WTC11 (cell line): ENCODE measurements around the gene C7. TPM values are rescaled to one million over a fixed set of nuclear protein-coding genes. Genes with fewer than 3 reads are reported as not detected.

ENCODE experiments used
- ATAC-seq: fragments of 200-7000 bp; cut with Tn5 transposase; 2 replicates; pipeline ENCODE4 v1.10.0; 2021; ENCODE audit warnings: mild to moderate bottlenecking, moderate library complexity
- CTCF ChIA-PET: fragments of 300-600 bp; sonication (Branson Sonifier 250); formaldehyde crosslinking; loops from one replicate; lab custom pipeline; 2021; ENCODE audit warnings: antibody characterized with exemption; lab: Charles Lee
- POLR2A ChIA-PET: fragments of 350-600 bp; sonication (Branson Sonifier 250); formaldehyde crosslinking; loops from one replicate; lab custom pipeline; 2021; ENCODE audit warnings: antibody characterized with exemption; lab: Charles Lee
- DNase-seq: peaks from one replicate; pipeline ENCODE4 v3.0.0; 2021; ENCODE audit warnings: low spot score
- H3K27ac Mint-ChIP-seq: 2 replicates; pipeline ENCODE4 v1.8.0; 2021; ENCODE audit warnings: mixed read lengths
- H3K27me3 Mint-ChIP-seq: 2 replicates; pipeline ENCODE4 v1.8.0; 2021; ENCODE audit warnings: low read depth, mild to moderate bottlenecking, moderate library complexity, mixed read lengths
- H3K36me3 Mint-ChIP-seq: 2 replicates; pipeline ENCODE4 v1.8.0; 2021; ENCODE audit warnings: mixed read lengths
- H3K4me1 Mint-ChIP-seq: 2 replicates; pipeline ENCODE4 v1.8.0; 2022; ENCODE audit warnings: mixed read lengths
- H3K4me3 Mint-ChIP-seq: 2 replicates; pipeline ENCODE4 v1.8.0; 2021; ENCODE audit warnings: mild to moderate bottlenecking, moderate library complexity, mixed read lengths
- H3K9me3 Mint-ChIP-seq: 2 replicates; pipeline ENCODE4 v1.8.0; 2021; ENCODE audit warnings: mixed read lengths
- E2F1 ChIP-seq: sonication (generic); formaldehyde crosslinking; IDR thresholded peaks from 2 replicates; pipeline ENCODE4 v1.8.0; 2022; ENCODE audit warnings: mild to moderate bottlenecking, missing genetic modification reagents
- EMX1 ChIP-seq: fragments of 250-450 bp; sonication (Bioruptor Pico); IDR thresholded peaks from 2 replicates; pipeline ENCODE4 v1.8.0; 2021; ENCODE audit warnings: mild to moderate bottlenecking
- NFATC4 ChIP-seq: fragments of 250-450 bp; sonication (Bioruptor Pico); IDR thresholded peaks from 2 replicates; pipeline ENCODE4 v1.9.0; 2021; ENCODE audit warnings: mild to moderate bottlenecking
- RORB ChIP-seq: fragments of 250-450 bp; sonication (Bioruptor Pico); IDR thresholded peaks from 2 replicates; pipeline ENCODE4 v1.9.0; 2021; ENCODE audit warnings: mild to moderate bottlenecking
- total RNA-seq: library from RNA; stranded (reverse); gene quantifications from 3 replicates; pipeline ENCODE4 v1.2.3, GENCODE V29; 2021
- TF ChIP-seq, protein P1 (sequence below): sonication (generic); formaldehyde crosslinking; IDR thresholded peaks from 2 replicates; pipeline ENCODE4 v1.8.1; 2023; ENCODE audit warnings: mild to moderate bottlenecking, moderate library complexity, missing genetic modification reagents
- TF ChIP-seq, protein P2 (sequence below): fragments of 250-450 bp; sonication (Bioruptor Pico); IDR thresholded peaks from 2 replicates; pipeline ENCODE4 v1.9.0; 2021; ENCODE audit warnings: mild to moderate bottlenecking, borderline replicate concordance
- TF ChIP-seq, protein P3 (sequence below): sonication (generic); formaldehyde crosslinking; IDR thresholded peaks from 2 replicates; pipeline ENCODE4 v1.8.1; 2022; ENCODE audit warnings: low read depth, missing genetic modification reagents, borderline replicate concordance

Gene C7
- total RNA-seq, 1 experiment from 2014 or later: 4.5 TPM

DNA sequence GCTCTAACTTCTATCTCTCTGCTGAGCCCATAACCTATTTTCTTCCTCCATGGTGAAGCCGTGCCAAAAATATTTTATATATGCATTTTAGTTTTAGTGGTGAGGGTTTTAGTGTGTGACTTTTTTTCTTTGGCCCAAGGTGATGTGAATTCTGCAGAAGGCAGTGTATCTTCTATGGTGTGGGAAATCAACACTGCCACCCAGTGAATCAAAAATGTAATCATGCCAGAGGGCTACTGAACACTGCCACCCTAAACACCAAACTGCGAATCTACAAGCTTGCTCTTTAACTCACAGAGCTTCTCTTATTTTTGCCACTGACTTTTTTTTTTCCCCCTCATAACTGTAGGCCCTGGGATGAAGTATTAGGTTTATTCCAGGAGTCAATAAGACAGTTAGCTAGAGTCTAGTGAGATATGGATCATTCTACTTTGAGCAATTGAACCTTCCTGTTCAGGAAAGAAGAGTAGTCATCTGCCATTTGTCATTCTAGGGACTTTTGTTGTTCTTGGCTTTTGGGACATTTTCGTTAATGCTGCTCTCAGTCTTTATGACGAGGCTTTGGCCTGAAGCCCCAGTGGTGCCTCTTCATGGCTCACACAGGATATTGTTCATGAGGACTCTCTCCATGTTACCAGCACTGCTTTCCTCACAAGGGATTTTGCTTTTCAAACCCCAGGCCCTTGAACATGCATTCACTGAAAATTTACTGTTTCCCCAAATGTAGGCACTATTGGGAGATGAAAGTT is 53.1 kb downstream of the C7 start (continued):
- TF ChIP-seq, protein P1, sequence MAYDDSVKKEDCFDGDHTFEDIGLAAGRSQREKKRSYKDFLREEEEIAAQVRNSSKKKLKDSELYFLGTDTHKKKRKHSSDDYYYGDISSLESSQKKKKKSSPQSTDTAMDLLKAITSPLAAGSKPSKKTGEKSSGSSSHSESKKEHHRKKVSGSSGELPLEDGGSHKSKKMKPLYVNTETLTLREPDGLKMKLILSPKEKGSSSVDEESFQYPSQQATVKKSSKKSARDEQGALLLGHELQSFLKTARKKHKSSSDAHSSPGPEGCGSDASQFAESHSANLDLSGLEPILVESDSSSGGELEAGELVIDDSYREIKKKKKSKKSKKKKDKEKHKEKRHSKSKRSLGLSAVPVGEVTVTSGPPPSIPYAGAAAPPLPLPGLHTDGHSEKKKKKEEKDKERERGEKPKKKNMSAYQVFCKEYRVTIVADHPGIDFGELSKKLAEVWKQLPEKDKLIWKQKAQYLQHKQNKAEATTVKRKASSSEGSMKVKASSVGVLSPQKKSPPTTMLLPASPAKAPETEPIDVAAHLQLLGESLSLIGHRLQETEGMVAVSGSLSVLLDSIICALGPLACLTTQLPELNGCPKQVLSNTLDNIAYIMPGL (CRISPR knock-in tag): no peak
- no peak for TF ChIP-seq NFATC4
- TF ChIP-seq, all 79 proteins: peak for 0

DNA sequence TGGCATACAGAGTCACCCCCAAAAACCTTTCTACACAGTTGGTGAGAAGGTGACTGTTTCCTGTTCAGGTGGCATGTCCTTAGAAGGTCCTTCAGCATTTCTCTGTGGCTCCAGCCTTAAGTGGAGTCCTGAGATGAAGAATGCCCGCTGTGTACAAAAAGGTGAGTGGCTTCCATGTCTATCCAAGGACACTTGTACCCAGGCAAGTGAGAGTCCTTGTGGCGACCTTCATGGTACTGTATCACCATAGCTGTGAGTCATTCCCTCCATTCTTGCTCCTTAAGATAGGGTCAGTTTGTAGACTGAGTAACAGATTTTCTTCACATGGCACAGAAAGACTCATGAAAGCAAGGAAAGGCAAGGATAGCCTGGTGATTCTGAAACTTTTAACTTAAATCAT is 63.1 kb downstream of the C7 start:
- Mint-ChIP-seq H3K36me3 (no peaks in the 10 kb centered on the region), H3K9me3 (no peaks in the 10 kb centered on the region), H3K27me3 (no peaks in the 10 kb centered on the region), H3K4me3 (no peak overlapping the region), H3K4me1 (peaks cover 14% of the 10 kb centered on the region), H3K27ac (no peak overlapping the region)
- POLR2A ChIA-PET: no interaction called here
- no peak for DNase-seq
- no peak for ATAC-seq
- TF ChIP-seq EMX1: no peak
- TF ChIP-seq, protein P2, sequence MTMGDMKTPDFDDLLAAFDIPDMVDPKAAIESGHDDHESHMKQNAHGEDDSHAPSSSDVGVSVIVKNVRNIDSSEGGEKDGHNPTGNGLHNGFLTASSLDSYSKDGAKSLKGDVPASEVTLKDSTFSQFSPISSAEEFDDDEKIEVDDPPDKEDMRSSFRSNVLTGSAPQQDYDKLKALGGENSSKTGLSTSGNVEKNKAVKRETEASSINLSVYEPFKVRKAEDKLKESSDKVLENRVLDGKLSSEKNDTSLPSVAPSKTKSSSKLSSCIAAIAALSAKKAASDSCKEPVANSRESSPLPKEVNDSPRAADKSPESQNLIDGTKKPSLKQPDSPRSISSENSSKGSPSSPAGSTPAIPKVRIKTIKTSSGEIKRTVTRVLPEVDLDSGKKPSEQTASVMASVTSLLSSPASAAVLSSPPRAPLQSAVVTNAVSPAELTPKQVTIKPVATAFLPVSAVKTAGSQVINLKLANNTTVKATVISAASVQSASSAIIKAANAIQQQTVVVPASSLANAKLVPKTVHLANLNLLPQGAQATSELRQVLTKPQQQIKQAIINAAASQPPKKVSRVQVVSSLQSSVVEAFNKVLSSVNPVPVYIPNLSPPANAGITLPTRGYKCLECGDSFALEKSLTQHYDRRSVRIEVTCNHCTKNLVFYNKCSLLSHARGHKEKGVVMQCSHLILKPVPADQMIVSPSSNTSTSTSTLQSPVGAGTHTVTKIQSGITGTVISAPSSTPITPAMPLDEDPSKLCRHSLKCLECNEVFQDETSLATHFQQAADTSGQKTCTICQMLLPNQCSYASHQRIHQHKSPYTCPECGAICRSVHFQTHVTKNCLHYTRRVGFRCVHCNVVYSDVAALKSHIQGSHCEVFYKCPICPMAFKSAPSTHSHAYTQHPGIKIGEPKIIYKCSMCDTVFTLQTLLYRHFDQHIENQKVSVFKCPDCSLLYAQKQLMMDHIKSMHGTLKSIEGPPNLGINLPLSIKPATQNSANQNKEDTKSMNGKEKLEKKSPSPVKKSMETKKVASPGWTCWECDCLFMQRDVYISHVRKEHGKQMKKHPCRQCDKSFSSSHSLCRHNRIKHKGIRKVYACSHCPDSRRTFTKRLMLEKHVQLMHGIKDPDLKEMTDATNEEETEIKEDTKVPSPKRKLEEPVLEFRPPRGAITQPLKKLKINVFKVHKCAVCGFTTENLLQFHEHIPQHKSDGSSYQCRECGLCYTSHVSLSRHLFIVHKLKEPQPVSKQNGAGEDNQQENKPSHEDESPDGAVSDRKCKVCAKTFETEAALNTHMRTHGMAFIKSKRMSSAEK (CRISPR knock-in tag): no peak
- CTCF ChIA-PET: no interaction called here

DNA sequence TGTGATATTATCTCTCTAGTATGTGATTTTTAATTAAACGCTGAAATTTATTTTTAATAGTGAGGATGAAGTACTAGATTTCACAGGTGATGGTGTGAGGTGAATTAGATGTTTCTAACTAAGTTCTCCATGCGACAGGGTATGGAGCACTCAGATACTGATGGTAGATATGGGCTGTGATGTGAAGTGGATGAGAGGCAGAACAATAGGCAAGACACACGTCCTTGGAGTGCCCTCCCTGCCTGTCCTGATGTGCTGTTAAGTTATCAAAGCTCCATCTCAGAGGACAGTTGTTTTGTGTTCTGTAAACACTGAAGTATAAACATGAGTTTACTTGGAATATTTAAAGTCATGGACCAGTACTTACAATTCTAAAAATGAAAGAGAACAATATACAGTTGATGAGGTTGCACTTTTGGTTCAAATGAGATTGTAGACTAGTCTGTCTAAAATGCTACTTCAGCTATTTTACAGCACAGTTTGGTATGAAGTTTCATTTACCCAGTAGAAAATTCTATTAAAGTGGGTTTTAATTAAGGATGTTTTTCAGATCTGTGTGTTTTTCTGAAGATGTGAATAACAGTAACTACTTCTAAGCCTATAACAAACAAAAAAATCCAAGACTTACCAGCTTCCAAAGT is 64.2 kb downstream of the C7 start:
- DNase-seq (no peak), ATAC-seq (no peak)
- POLR2A ChIA-PET: interaction anchor here (0.7 kb wide), 1 partner anchor 68 kb away, joined by 4 read pairs; no protein-coding TSS in a partner anchor
- Mint-ChIP-seq H3K27me3 (no peaks in the 10 kb centered on the region), H3K4me3 (no peak overlapping the region), H3K36me3 (no peaks in the 10 kb centered on the region), H3K4me1 (peaks cover 14% of the 10 kb centered on the region), H3K9me3 (no peaks in the 10 kb centered on the region), H3K27ac (no peak overlapping the region)
- CTCF ChIA-PET: no interaction called here
- TF ChIP-seq E2F1 (CRISPR knock-in tag): no peak
- TF ChIP-seq, protein P3, sequence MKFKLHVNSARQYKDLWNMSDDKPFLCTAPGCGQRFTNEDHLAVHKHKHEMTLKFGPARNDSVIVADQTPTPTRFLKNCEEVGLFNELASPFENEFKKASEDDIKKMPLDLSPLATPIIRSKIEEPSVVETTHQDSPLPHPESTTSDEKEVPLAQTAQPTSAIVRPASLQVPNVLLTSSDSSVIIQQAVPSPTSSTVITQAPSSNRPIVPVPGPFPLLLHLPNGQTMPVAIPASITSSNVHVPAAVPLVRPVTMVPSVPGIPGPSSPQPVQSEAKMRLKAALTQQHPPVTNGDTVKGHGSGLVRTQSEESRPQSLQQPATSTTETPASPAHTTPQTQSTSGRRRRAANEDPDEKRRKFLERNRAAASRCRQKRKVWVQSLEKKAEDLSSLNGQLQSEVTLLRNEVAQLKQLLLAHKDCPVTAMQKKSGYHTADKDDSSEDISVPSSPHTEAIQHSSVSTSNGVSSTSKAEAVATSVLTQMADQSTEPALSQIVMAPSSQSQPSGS (CRISPR knock-in tag): no peak
- no peak for TF ChIP-seq RORB (CRISPR knock-in tag)
- TF ChIP-seq, protein P2 (CRISPR knock-in tag): no peak
